GM08714 (cell line): ENCODE data around the gene APEX1.

ENCODE experiments used
- H3K4me3 ChIP-seq: fragments of 200-500 bp; sonication (Bioruptor generic); 2 replicates; pipeline ENCODE4 v1.5.1; 2014; ENCODE audit warnings: mild to moderate bottlenecking, low read length, inconsistent platforms
- ZNF274 ChIP-seq: IDR thresholded peaks from 2 replicates; pipeline ENCODE4 v1.6.1; 2012; ENCODE audit warnings: mild to moderate bottlenecking, low read depth, low read length

APEX1 gene

DNA sequence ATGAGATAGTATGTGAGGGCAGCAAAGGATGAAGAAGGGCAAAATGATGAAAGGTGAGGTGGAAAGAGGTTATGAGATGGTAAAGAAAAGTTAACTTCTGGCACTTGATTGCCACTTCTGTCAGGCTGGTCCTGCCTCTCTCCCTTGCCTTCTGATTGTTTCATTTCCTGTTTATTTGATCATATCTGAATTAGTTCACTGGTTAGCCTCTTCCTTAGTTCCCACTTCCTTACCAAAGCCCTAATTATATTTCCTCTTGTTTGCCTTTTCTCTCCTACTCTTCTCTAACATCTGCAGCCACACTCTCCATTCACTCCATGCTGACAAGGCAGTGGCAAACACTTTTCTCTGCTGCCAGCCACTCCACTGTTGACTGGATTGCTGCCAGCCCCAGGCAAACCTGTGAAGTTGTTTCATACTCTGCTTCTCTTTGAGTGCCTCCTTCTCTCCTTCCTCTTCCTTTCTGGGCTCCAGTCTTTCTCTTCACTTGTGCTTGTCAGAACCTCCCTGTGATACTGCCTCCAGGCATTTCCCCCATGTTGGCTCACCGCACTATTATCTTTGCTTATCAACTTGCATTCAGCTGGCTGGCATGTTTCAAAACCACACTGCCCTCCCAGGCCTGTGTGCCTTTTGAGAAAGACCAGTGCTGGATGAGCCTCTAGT, 22.3 kb downstream of the APEX1 start:
- TF ChIP-seq ZNF274 = no peak
- no peak overlapping the region for H3K4me3 ChIP-seq

DNA sequence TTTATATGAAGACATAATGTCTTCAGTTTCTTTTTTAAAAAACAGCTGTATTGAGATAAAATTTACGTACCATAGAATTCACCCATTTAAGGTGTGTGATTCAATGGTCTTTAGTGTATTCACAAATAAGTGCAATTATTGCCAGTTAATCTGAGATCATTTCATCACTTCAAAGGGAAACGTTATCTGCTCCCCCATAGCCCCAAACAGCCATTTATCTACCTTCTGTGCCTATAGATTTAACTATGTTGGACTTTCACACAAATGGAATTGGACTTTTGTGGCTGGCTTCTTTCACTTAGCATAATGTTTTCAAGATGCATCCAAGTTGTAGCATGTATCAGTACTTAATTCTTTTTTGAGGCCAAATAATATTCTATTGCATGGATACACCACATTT, 23.9 kb downstream of the APEX1 start:
- TF ChIP-seq ZNF274 = no peak

DNA sequence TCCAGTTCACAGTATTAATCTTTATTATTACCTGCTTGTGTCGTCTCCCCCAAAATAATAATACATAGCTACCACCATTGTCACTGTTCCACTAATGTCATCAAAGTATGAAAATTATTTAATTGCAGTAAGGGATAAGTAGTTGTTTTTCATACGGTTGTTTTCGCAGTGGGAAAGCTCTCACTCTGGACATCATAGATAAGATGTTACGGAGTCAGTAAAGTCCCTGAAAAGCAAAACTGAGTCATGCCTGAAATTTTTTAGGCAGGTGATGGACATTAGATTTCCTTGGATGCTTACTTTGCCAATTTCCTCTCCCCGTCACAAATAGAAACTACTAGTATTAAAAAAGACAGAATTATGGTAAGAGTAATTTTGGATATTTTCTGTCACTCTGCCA, 27.4 kb downstream of the APEX1 start:
- no peak overlapping the region for H3K4me3 ChIP-seq
- TF ChIP-seq ZNF274 = no peak

More for the DNA sequence above, 23.9 kb downstream of the APEX1 start:
- no peak overlapping the region for H3K4me3 ChIP-seq

DNA sequence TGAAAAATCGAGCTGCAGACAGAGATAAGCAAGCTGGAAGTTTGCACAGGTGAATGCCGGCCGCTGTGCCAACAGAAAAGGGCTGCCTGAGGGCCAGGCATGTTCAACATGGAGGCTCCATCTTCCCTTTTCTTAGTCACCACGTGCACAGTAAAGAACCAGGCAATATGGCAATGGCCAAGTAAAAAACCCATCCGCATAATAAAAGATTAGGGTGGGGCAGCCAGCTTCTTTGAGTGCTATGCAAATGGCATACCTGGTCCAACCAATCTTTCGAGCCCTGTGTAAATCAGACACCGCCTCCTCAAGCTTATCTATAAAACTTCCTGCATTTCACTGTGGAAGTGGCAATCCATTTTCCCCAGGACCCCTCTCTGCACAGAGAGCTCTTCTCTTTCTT, 30.9 kb downstream of the APEX1 start:
- H3K4me3 ChIP-seq = no peak overlapping the region
- no peak for TF ChIP-seq ZNF274

DNA sequence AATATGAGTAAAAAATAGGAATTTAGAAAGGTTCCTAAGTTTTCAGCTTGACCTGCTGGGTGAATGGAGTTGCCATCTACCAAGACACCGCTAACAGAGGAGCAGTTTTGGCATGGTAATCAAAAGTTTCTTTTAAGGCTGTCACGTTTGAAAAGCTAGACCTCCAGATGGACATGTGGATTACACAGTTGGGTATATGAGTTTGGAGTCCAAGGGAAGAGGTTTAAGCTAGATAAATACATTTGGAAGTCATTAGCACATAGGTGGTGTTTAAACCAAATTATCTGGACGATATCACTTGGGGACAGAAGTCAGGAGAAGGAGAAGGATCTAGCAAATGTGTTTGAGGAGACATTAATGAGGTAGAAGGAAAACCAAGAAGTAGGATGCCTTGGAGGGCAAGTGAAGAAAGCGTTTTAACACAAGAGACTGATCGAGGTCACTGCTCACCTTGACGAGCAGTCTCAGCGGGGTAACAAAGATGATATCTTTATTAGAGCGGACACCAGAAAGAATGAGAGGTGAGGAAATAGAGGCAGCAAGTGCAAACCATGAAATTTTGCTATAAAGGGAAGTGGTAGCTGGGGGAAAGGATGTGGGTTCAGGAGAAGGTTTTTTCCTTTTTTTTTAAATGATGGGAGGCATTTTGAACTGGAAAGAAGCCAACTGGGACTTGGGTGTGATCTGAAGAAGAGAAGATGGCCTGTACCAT, 31.8 kb downstream of the APEX1 start:
- no peak for TF ChIP-seq ZNF274
- H3K4me3 ChIP-seq = no peak overlapping the region

DNA sequence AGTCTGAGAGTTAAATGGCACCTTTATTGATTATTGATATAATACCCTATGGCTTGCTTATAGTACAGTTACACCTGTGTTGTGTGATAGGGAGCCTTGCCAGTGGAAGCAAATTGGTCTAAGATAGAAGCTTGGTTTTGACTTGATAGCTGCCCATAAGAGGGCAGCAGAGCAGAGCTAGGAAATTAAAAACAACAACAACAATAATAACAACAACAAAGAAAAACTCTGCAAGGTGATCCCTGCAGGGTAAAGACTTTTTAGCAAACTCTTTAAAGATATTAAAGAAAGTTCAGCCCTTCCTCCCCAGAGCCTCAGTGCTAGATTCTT, 32.3 kb downstream of the APEX1 start:
- no peak for TF ChIP-seq ZNF274
- H3K4me3 ChIP-seq = no peak overlapping the region

DNA sequence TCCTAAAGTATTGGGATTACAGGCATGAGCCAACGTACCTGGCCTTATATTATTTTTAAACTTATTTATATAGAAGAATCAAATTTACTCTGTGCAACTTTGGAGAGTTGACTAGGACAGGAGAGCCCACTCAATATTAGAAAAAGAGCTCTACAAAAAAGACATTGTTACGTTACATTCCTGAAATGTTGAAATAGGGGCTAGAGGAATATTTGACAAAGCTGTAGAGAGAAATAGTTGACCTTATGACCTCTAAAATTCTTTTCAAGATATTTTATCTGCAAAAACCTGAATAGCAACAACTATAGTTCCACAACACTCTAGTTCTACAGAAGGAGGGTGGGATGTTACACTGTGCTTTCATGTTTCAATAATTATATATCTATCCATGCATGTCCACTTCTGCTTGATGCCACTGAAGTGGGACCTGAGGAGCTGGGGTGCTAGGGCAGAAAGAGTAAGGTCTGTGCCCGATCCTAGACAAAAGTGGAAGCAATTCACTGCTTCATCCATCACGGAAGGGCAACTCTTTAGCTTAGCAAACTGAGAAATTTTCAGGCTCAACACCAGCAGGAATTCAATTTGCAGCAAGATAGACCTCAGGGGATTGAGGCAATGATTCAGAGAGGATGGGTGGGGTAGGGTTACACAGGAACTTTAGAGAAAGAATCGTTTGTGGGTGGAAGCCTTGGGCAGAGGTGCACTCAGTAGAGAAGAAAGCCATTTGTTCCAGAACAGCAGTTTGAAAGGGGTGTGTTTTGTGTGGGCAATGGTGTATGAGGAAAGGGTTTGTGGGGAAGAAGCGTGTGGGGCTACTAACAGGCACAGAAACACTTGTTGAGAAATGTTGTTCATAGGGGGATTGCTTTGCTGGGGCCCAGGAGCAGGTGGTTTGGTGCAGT, 34.3 kb downstream of the APEX1 start:
- no peak overlapping the region for H3K4me3 ChIP-seq
- TF ChIP-seq ZNF274 = no peak

DNA sequence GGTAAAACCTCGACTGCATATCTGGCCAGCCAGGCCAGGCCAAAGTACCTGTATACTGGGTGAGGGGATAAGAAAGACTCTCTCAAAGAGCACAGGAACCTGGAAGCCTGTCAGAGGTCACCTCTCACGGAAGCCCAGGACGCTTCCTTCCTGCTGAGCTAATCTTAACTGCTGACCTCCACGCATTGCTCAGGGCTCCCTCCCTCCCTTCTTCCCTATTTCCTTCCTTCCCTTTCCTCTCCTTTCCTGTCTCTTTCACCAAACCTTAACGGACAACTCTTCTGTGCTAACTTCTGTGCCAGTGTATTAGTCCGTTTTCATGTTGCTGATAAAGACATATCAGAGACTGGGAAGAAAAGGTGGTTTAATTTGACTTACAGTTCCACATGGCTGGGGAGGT, 35.5 kb downstream of the APEX1 start:
- H3K4me3 ChIP-seq = no peak overlapping the region
- no peak for TF ChIP-seq ZNF274

DNA sequence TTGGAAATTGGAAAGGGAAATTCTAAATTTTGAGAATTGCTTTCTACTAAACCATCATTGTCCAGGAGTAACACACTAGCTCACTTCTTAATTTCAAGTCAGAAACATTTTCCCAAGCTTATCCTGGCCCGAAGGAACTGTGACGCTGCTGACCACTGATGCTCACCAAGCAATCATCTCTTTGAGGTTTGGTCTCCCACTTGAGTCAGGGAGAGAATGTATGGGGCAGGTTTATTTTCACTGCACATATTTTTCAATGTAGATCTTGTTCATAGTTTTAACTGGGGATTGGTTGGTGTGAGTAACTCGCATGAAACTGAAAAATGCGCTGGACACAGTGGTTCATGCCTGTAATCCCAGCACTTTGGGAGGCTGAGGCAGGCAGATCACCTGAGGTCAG, 37.5 kb downstream of the APEX1 start:
- TF ChIP-seq ZNF274 = no peak
- no peak overlapping the region for H3K4me3 ChIP-seq

DNA sequence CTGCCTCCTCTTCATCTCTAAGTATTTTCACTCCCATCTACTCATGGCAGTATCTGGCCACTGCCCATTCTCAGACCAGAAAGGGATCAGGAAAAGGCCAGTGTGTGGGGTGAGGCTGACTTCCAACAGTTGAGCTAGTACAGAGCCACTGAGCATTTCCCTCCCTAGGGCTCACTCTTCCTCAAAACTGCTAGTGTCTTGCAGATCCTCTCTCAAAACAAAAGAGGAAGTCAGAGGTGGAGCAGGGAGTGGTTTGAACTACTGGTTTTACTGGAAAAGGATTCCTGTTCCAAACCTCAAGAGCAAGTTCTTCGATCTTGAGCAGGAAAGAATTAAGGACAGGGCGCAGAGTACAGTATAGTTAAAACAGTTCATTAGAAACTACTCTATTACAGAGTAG, 38.6 kb downstream of the APEX1 start:
- H3K4me3 ChIP-seq = no peak overlapping the region
- TF ChIP-seq ZNF274 = no peak

DNA sequence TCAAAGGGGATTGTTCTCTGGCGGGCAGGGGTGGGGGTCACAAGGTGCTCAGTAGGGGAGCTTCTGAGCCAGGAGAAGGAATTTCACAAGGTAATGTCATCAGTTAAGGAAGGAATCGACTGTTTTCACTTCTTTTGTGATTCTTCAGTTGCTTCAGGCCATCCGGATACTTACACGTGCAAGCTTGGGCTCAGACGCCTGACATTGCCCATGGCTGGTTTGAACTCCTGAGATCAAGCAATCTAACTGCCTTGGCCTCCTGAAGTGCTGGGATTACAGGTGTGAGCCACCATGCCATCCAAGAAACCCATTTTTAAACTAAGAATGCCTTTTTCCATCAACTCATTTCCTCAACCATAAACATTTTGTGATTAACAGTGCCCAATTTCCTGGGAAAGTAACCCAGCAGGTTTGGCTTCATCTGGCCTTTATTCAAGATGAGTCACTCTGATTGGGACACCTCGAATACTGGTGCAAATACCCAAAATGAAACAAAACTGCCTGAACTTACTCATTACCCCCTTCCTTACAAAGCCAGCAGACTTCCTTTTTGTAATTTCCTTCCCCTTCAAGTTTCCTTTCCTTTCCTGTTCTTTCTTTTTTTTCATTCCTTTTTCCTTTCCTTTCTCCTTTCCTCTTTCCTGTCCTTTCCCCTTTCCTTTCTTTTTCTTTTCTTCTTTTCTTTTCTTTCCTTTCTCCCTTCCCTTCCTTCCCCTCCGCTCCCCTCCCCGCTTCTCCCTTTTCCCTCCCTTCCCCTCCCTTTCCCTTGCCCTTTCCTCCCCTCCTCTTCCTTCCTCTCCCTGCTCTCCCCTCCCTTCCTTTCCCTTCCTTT, 40.1 kb downstream of the APEX1 start:
- TF ChIP-seq ZNF274 = no peak
- no peak overlapping the region for H3K4me3 ChIP-seq

DNA sequence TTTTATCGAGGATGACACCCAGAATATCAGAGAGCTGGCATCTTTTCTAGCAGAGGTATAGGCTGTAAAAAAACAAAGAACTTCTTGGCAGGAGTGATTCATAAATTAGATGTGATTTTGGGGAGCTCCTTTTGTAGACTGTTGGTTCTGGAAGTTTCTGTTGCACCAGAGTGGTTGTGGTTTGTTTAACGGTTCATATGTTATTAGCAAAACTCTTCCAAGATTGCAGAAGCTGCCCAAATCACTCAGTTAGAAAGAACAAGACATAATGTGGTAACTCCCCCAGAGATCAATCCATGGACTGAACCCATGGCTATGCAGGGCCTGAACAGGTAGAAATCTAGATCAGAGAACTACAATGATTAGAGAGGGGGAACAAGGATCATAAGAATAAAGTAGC, 43.6 kb downstream of the APEX1 start:
- no peak overlapping the region for H3K4me3 ChIP-seq

DNA sequence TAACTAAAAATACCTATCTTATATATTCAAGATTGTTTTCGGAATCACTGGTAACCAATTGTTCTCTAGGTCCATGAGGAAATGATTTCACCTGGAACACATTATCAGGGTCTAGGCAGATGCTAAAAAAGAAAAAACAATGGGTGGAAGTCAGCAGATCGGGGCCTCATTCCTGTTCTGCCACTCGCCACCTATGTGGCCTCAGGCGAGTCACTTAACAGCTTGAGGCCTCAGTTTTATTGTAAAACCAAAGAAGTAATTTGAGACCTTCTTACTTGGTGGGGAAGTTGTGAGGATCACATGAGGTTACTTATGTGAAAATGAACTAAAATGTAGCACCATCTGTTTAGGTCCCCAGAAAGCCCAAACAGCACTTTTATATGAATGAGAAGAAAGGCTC, 44.1 kb downstream of the APEX1 start:
- no peak overlapping the region for H3K4me3 ChIP-seq
- TF ChIP-seq ZNF274 = no peak

More for the DNA sequence above, 43.6 kb downstream of the APEX1 start:
- TF ChIP-seq ZNF274 = no peak

DNA sequence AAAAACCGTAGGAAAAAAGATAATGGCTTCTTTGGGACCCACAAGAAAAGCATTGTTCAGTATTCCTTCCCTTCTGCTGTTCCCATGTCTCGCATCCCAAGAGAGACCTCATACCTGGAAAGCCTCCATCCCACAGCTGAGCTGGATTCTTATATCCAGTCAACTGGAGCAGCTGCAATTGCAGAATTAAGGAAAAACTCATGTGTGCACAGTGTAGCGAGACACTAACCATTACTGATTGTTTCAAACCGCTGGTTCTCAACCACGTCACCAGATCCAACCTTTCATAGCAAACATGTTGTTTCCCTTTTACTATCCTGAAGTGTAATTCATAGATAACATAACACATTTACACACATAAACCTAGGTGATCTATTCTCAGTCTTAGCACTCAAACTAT, 44.9 kb downstream of the APEX1 start:
- no peak overlapping the region for H3K4me3 ChIP-seq
- TF ChIP-seq ZNF274 = no peak
